ENCODE measurements around the gene PXN. TPM values are rescaled to one million over a fixed set of nuclear protein-coding genes. Genes with fewer than 3 reads are reported as not detected.
"Not testable (repeated sequence)": the region's sequence is repeated elsewhere in the genome, so short reads cannot be mapped to it uniquely, and the experiment has no call there.

Gene PXN
- total RNA-seq, 2 donors from 2014 or later, result 29.3 to 35.9 TPM

- TF ChIP-seq POLR2A (IDR thresholded peaks at IDR 0.05), result no peak
- TF ChIP-seq CTCF (IDR thresholded peaks at IDR 0.05), result no peak
- WGBS, 2 donors, result 88 to 91% methylated on average over 12 to 15 of the region's 15 CpGs
- Histone ChIP-seq H3K4me3 (no peak overlapping the region), H3K36me3 (replicated peaks in 1 of 2; ENCODE audit: insufficient read depth in 1 of 2, low read depth in 2 of 2) (peaks cover 4 to 16% of the 10 kb centered on the region in 2 donors), H3K9me3 (no peaks in the 10 kb centered on the region), H3K27ac (no peak overlapping the region), H3K27me3 (no peaks in the 10 kb centered on the region), H3K4me1 (no peaks in the 10 kb centered on the region)
- ATAC-seq (no peak), DNase-seq (no peak)
- intact Hi-C loops (cut with DNase I), result no loop called here
These were observed 50.2 kb downstream of the PXN start for GRCh38 chr12:120215357-120215735.

DNA sequence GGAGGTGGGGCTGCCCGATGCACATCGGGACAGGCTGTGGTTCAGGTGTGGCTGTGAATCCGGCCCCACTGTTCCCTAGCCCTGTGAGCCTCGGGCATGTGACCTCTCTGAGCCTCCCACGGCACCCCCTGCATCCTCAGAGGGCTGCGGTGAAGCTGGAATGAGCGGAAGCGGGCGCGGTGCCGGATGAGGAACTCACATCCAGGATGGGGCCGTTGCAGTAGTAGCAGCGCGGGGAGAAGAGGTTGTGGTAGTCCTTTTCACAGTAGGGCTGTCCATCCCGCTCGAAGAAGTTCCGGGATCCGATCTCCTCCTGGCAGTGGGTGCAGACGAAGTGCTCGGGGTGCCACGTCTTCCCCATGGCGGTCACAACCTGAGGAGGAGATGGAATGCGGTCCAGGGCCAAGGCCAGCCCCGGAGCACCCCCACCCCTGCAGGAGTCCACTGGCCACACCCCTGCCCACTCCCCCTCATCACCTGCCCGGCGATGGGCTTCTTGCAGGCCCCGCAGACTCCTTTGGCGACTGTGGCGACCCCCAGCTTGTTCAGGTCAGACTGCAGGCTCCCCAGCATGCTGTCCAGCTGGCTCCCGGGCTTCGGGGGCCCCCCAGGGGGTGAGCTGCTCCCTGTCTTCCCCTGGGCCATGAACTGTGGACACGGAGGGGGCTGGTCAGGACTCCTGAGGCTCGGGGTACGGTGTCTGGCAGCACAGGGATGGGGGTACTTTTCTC is 50.7 kb downstream of the PXN start:
- peaks cover 4 to 19% of the 10 kb centered on the region in 2 donors for H3K36me3 ChIP-seq (replicated peaks in 1 of 2; ENCODE audit: insufficient read depth in 1 of 2, low read depth in 2 of 2)
- no peaks in the 10 kb centered on the region for H3K4me1 ChIP-seq
- intact Hi-C loops (cut with DNase I), result no loop called here
- TF ChIP-seq CTCF (IDR thresholded peaks at IDR 0.05) (no peak), POLR2A (IDR thresholded peaks at IDR 0.05) (no peak)
- DNase-seq (no peak), ATAC-seq (no peak)
- H3K4me3 ChIP-seq, result no peak overlapping the region
- no peaks in the 10 kb centered on the region for H3K27me3 ChIP-seq
- no peaks in the 10 kb centered on the region for H3K9me3 ChIP-seq
- 90 to 91% methylated on average over 30 to 31 of the region's 34 CpGs for WGBS, 2 donors
- H3K27ac ChIP-seq, result no peak overlapping the region

- DNase-seq, result no peak
- no peak for TF ChIP-seq CTCF (IDR thresholded peaks at IDR 0.05)
- TF ChIP-seq POLR2A (IDR thresholded peaks at IDR 0.05), result no peak
- WGBS, 2 donors, result 96% methylated on average over 14 to 20 of the region's 20 CpGs
- Histone ChIP-seq H3K36me3 (replicated peaks in 1 of 2; ENCODE audit: insufficient read depth in 1 of 2, low read depth in 2 of 2) (peaks cover 4 to 17% of the 10 kb centered on the region in 2 donors), H3K27me3 (no peaks in the 10 kb centered on the region), H3K4me3 (no peak overlapping the region), H3K4me1 (no peaks in the 10 kb centered on the region), H3K27ac (no peak overlapping the region), H3K9me3 (no peaks in the 10 kb centered on the region)
- intact Hi-C loops (cut with DNase I), result no loop called here
- no peak for ATAC-seq
These were observed 51.8 kb downstream of the PXN start for GRCh38 chr12:120213758-120214157.

- intact Hi-C loops (cut with DNase I), result not testable (repeated sequence)
- H3K36me3 ChIP-seq (replicated peaks in 1 of 2; ENCODE audit: insufficient read depth in 1 of 2, low read depth in 2 of 2), result peaks cover 4 to 17% of the 10 kb centered on the region in 2 donors
These were observed 52.3 kb downstream of the PXN start for GRCh38 chr12:120213182-120213581.

GRCh38 chr12:120212301-120212700 is 53.2 kb downstream of the PXN start:
- H3K9me3 ChIP-seq, result no peaks in the 10 kb centered on the region
- TF ChIP-seq POLR2A (IDR thresholded peaks at IDR 0.05) (no peak), CTCF (IDR thresholded peaks at IDR 0.05) (no peak)
- H3K4me1 ChIP-seq, result no peaks in the 10 kb centered on the region
- peaks cover 4 to 17% of the 10 kb centered on the region in 2 donors for H3K36me3 ChIP-seq (replicated peaks in 1 of 2; ENCODE audit: insufficient read depth in 1 of 2, low read depth in 2 of 2)
- no peak overlapping the region for H3K27ac ChIP-seq
- no peak overlapping the region for H3K4me3 ChIP-seq
- H3K27me3 ChIP-seq, result no peaks in the 10 kb centered on the region
- 92 to 96% methylated on average over 18 to 24 of the region's 24 CpGs for WGBS, 2 donors
- intact Hi-C loops (cut with DNase I), result no loop called here
- ATAC-seq (no peak), DNase-seq (no peak)

More at GRCh38 chr12:120213182-120213581, 52.3 kb downstream of the PXN start:
- not testable (repeated sequence) for ATAC-seq, H3K27me3 ChIP-seq, H3K4me1 ChIP-seq, H3K4me3 ChIP-seq, DNase-seq, H3K27ac ChIP-seq, H3K9me3 ChIP-seq
- 77 to 91% methylated on average over 5 of the region's 5 CpGs for WGBS, 2 donors

Data from body of pancreas (tissue), 4 donors.